Gastrocnemius medialis (tissue), 4 donors: ENCODE results near the gene ZBTB47.

Experiments
- POLR2A ChIP-seq, 2 donors: fragments of 450-650 bp; IDR thresholded peaks; one replicate each; pipeline ENCODE4 v1.6.1; 2017; ENCODE audit warnings: antibody characterized with exemption in 2 of 2, mild to moderate bottlenecking in 2 of 2, moderate library complexity in 2 of 2
- TF ChIP-seq, protein P1 (sequence below), 5 experiments: fragments of 450-650 bp in 3 of 5; fragments of 200-600 bp in 2 of 5; sonication (generic) in 2 of 5; IDR thresholded peaks in 4 of 5; conservative IDR thresholded peaks in 1 of 5; 1 replicate in 4 of 5; 2 replicates in 1 of 5; pipeline ENCODE4 v1.5.1; 2016 to 2019; ENCODE audit warnings: antibody characterized with exemption in 5 of 5, mild to moderate bottlenecking in 3 of 5, moderate library complexity in 3 of 5

DNA sequence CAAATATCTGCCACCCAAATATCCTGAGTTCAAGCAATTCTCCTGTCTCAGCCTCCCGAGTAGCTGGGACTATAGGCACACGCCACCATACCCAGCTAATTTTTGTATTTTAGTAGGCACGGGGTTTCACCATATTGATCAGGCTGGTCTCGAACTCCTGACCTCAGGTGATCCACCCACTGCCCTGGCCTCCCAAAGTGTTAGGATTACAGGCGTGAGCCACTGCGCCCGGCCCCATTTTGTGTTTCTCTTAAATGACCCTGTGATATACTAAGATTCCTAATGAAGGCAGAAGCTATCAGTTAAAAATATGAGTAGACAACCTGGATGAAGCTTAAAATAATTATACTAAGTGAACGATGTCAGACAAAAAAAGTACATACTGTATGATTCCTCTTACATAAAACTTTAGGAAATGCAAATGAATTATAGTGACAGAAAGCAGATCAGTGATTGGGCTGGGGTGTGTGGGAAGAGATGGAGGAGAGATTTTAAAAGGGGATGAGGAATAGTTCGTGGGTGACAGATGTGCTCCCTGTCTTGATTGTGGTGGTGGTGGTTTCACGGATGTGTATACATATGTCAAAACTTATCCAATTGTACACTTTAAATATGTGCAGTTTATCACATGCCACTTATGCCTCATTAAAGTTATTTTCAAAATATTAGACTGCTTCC lies 28.0 kb downstream of the ZBTB47 start:
- TF ChIP-seq, protein P1, sequence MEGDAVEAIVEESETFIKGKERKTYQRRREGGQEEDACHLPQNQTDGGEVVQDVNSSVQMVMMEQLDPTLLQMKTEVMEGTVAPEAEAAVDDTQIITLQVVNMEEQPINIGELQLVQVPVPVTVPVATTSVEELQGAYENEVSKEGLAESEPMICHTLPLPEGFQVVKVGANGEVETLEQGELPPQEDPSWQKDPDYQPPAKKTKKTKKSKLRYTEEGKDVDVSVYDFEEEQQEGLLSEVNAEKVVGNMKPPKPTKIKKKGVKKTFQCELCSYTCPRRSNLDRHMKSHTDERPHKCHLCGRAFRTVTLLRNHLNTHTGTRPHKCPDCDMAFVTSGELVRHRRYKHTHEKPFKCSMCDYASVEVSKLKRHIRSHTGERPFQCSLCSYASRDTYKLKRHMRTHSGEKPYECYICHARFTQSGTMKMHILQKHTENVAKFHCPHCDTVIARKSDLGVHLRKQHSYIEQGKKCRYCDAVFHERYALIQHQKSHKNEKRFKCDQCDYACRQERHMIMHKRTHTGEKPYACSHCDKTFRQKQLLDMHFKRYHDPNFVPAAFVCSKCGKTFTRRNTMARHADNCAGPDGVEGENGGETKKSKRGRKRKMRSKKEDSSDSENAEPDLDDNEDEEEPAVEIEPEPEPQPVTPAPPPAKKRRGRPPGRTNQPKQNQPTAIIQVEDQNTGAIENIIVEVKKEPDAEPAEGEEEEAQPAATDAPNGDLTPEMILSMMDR (IDR thresholded peaks at IDR 0.05 in 4 of 5, conservative IDR thresholded peaks at IDR 0.05 in 1 of 5) = no peak
- no peak for TF ChIP-seq POLR2A (IDR thresholded peaks at IDR 0.05)
